ENCODE results near the gene SNX19.

DNA sequence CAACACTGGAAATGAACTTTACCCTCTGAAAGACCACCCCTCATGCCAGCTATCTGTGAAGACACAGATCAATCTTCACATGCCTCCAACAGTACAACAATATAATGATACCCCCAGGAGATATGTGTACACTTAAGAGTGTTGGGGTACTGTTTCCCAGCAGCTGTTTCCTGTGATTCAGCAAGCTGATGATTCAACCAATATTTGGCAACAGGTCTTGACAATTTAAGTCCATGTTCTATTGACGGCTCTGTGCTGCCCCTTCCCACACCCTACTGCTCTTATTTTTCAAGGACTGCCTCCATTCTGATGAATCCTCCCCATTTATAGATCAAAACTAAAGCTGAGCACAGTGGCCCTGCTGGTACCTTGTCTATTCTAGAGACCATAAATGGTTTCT lies 6.6 kb downstream of the SNX19 start:
- TF ChIP-seq, protein P1, sequence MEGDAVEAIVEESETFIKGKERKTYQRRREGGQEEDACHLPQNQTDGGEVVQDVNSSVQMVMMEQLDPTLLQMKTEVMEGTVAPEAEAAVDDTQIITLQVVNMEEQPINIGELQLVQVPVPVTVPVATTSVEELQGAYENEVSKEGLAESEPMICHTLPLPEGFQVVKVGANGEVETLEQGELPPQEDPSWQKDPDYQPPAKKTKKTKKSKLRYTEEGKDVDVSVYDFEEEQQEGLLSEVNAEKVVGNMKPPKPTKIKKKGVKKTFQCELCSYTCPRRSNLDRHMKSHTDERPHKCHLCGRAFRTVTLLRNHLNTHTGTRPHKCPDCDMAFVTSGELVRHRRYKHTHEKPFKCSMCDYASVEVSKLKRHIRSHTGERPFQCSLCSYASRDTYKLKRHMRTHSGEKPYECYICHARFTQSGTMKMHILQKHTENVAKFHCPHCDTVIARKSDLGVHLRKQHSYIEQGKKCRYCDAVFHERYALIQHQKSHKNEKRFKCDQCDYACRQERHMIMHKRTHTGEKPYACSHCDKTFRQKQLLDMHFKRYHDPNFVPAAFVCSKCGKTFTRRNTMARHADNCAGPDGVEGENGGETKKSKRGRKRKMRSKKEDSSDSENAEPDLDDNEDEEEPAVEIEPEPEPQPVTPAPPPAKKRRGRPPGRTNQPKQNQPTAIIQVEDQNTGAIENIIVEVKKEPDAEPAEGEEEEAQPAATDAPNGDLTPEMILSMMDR (IDR thresholded peaks at IDR 0.05): no peak
- TF ChIP-seq SIN3A (IDR thresholded peaks at IDR 0.05; ENCODE audit: borderline replicate concordance, insufficient read depth, low read depth, low read length): no peak

Data from Panc1 (cell line).